ENCODE results near the gene CCDC170.

DNA sequence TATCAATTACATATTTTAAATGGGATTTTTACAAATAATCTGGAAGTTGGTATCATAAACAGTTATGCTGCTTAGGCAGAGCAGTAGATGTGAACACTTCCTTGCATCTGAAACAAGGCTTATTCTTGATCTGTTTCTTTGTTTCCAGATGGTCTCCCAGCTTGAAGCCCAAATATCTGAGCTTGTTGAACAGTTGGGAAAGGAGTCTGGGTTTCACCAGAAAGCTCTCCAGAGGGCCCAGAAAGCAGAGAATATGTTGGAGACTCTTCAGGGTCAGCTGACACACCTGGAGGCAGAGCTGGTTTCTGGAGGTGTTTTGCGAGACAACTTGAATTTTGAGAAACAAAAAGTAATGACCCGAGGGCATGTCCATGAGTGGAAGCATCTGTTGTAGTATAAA lies 91.9 kb downstream of the CCDC170 start:
- TF ChIP-seq, protein P1, sequence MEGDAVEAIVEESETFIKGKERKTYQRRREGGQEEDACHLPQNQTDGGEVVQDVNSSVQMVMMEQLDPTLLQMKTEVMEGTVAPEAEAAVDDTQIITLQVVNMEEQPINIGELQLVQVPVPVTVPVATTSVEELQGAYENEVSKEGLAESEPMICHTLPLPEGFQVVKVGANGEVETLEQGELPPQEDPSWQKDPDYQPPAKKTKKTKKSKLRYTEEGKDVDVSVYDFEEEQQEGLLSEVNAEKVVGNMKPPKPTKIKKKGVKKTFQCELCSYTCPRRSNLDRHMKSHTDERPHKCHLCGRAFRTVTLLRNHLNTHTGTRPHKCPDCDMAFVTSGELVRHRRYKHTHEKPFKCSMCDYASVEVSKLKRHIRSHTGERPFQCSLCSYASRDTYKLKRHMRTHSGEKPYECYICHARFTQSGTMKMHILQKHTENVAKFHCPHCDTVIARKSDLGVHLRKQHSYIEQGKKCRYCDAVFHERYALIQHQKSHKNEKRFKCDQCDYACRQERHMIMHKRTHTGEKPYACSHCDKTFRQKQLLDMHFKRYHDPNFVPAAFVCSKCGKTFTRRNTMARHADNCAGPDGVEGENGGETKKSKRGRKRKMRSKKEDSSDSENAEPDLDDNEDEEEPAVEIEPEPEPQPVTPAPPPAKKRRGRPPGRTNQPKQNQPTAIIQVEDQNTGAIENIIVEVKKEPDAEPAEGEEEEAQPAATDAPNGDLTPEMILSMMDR (IDR thresholded peaks at IDR 0.05): no peak
- no peak for TF ChIP-seq POLR2AphosphoS5 (IDR thresholded peaks at IDR 0.05; ENCODE audit: low read depth, low read length)
- no peak for TF ChIP-seq TCF7L2 (IDR thresholded peaks at IDR 0.05; ENCODE audit: low read depth, low read length)
- TF ChIP-seq SIN3A (IDR thresholded peaks at IDR 0.05; ENCODE audit: borderline replicate concordance, insufficient read depth, low read depth, low read length): no peak
- TF ChIP-seq, protein P2, sequence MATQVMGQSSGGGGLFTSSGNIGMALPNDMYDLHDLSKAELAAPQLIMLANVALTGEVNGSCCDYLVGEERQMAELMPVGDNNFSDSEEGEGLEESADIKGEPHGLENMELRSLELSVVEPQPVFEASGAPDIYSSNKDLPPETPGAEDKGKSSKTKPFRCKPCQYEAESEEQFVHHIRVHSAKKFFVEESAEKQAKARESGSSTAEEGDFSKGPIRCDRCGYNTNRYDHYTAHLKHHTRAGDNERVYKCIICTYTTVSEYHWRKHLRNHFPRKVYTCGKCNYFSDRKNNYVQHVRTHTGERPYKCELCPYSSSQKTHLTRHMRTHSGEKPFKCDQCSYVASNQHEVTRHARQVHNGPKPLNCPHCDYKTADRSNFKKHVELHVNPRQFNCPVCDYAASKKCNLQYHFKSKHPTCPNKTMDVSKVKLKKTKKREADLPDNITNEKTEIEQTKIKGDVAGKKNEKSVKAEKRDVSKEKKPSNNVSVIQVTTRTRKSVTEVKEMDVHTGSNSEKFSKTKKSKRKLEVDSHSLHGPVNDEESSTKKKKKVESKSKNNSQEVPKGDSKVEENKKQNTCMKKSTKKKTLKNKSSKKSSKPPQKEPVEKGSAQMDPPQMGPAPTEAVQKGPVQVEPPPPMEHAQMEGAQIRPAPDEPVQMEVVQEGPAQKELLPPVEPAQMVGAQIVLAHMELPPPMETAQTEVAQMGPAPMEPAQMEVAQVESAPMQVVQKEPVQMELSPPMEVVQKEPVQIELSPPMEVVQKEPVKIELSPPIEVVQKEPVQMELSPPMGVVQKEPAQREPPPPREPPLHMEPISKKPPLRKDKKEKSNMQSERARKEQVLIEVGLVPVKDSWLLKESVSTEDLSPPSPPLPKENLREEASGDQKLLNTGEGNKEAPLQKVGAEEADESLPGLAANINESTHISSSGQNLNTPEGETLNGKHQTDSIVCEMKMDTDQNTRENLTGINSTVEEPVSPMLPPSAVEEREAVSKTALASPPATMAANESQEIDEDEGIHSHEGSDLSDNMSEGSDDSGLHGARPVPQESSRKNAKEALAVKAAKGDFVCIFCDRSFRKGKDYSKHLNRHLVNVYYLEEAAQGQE (IDR thresholded peaks at IDR 0.05; ENCODE audit: insufficient read depth in 1 of 2, low read depth in 2 of 2, low read length in 1 of 2): no peak

Measured in Panc1 (cell line).